Measurements from ENCODE around the gene PHTF1. TPM values are rescaled to one million over a fixed set of nuclear protein-coding genes. Genes with fewer than 3 reads are reported as not detected.

PHTF1 gene
- total RNA-seq, 2 donors from 2014 or later, result 11.7 to 13.4 TPM

DNA sequence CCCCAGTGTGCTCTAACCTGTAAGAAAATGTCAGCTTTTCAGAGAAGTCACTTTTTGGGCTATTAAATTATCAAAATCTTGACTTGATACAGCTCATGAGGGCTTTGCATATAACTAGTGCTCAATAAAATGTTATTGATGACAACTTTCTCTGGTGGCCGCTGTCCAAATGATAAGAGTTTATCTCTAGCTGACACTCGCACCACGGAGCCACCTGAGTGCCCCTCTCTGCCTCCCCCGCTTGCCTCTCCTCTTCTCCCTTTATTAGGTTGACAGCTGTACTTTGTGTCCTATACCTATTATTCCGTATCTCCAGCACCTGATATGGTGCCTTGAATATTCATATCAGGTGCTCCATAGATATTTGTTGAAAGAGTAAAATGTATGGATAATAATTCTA is 82.8 kb downstream of the PHTF1 start:
- intact Hi-C loops (cut with DNase I), result loop anchor here (2.0 to 10.0 kb wide), 3 partner anchors 292 to 959 kb away; partner anchors contain the start of genes LRIG2 and PPM1J
- H3K4me3 ChIP-seq, result no peak overlapping the region
- TF ChIP-seq POLR2AphosphoS5 (IDR thresholded peaks at IDR 0.05), result no peak
- TF ChIP-seq, protein P1, sequence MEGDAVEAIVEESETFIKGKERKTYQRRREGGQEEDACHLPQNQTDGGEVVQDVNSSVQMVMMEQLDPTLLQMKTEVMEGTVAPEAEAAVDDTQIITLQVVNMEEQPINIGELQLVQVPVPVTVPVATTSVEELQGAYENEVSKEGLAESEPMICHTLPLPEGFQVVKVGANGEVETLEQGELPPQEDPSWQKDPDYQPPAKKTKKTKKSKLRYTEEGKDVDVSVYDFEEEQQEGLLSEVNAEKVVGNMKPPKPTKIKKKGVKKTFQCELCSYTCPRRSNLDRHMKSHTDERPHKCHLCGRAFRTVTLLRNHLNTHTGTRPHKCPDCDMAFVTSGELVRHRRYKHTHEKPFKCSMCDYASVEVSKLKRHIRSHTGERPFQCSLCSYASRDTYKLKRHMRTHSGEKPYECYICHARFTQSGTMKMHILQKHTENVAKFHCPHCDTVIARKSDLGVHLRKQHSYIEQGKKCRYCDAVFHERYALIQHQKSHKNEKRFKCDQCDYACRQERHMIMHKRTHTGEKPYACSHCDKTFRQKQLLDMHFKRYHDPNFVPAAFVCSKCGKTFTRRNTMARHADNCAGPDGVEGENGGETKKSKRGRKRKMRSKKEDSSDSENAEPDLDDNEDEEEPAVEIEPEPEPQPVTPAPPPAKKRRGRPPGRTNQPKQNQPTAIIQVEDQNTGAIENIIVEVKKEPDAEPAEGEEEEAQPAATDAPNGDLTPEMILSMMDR (IDR thresholded peaks at IDR 0.05), result no peak
- TF ChIP-seq POLR2A (IDR thresholded peaks at IDR 0.05), result no peak
- no peaks in the 10 kb centered on the region for H3K4me1 ChIP-seq (replicated peaks)
- H3K9me3 ChIP-seq, result no peaks in the 10 kb centered on the region
- H3K27me3 ChIP-seq (replicated peaks; ENCODE audit: insufficient read depth), result no peaks in the 10 kb centered on the region
- DNase-seq (ENCODE audit: low spot score), result no peak
- WGBS, result 84% methylated on average over 5 of the region's 5 CpGs
- no peak overlapping the region for H3K27ac ChIP-seq
- H3K36me3 ChIP-seq, result peaks cover 0 to 4% of the 10 kb centered on the region in 2 donors

- DNase-seq (ENCODE audit: low spot score), result no peak
- intact Hi-C loops (cut with DNase I), result loop anchor here (5.0 to 10.0 kb wide), 2 partner anchors 291 to 958 kb away; partner anchors contain the start of gene PPM1J
- H3K4me3 ChIP-seq, result no peak overlapping the region
- no peaks in the 10 kb centered on the region for H3K9me3 ChIP-seq
- no peak for TF ChIP-seq POLR2A (IDR thresholded peaks at IDR 0.05)
- no peak for TF ChIP-seq POLR2AphosphoS5 (IDR thresholded peaks at IDR 0.05)
- TF ChIP-seq, protein P1 (IDR thresholded peaks at IDR 0.05), result no peak
- no peaks in the 10 kb centered on the region for H3K27me3 ChIP-seq (replicated peaks; ENCODE audit: insufficient read depth)
- no peak overlapping the region for H3K27ac ChIP-seq
- no peaks in the 10 kb centered on the region for H3K4me1 ChIP-seq (replicated peaks)
- 88% methylated on average over 2 of the region's 2 CpGs for WGBS
- peaks cover 0 to 4% of the 10 kb centered on the region in 2 donors for H3K36me3 ChIP-seq
These were observed 84.0 kb downstream of the PHTF1 start for GRCh38 chr1:113675302-113675701.

DNA sequence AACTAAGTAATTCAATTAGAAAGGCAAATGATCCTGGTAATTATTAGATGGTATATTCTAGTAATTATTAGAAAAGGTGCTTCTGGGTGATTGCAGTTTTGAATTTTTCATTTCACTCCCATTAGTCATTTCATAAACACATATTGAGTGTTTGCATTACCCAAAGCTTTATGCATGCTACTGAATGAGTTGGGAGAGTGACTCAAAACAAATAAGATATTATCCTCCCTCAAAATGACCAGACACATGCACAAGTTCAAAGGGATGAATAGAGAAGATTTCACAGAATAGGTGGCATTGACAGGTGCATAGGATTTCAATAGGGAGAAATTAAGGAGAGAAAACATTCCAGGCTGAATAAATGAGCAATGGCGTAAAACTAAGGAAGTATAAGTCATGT is 84.7 kb downstream of the PHTF1 start:
- 89% methylated on average over 1 of the region's 1 CpG for WGBS
- H3K27ac ChIP-seq, result no peak overlapping the region
- no peak for DNase-seq (ENCODE audit: low spot score)
- intact Hi-C loops (cut with DNase I), result loop anchor here (10.0 kb wide), 1 partner anchor 290 kb away; no protein-coding TSS in a partner anchor
- TF ChIP-seq, protein P1 (IDR thresholded peaks at IDR 0.05), result no peak
- TF ChIP-seq POLR2AphosphoS5 (IDR thresholded peaks at IDR 0.05) (no peak), POLR2A (IDR thresholded peaks at IDR 0.05) (no peak)
- no peak overlapping the region for H3K4me3 ChIP-seq
- H3K9me3 ChIP-seq, result no peaks in the 10 kb centered on the region
- H3K36me3 ChIP-seq, result peaks cover 0 to 4% of the 10 kb centered on the region in 2 donors
- H3K4me1 ChIP-seq (replicated peaks), result no peaks in the 10 kb centered on the region
- H3K27me3 ChIP-seq (replicated peaks; ENCODE audit: insufficient read depth), result no peaks in the 10 kb centered on the region

GRCh38 chr1:113672491-113672890 is 86.8 kb downstream of the PHTF1 start:
- Histone ChIP-seq H3K27me3 (replicated peaks; ENCODE audit: insufficient read depth) (no peaks in the 10 kb centered on the region), H3K4me3 (no peak overlapping the region), H3K4me1 (replicated peaks) (no peaks in the 10 kb centered on the region), H3K9me3 (no peaks in the 10 kb centered on the region), H3K36me3 (peaks cover 0 to 4% of the 10 kb centered on the region in 2 donors), H3K27ac (no peak overlapping the region)
- WGBS, result 87% methylated on average over 4 of the region's 4 CpGs
- intact Hi-C loops (cut with DNase I), result loop anchor here (10.0 kb wide), 1 partner anchor 288 kb away; no protein-coding TSS in a partner anchor
- TF ChIP-seq POLR2AphosphoS5 (IDR thresholded peaks at IDR 0.05) (no peak), POLR2A (IDR thresholded peaks at IDR 0.05) (no peak)
- TF ChIP-seq, protein P1 (IDR thresholded peaks at IDR 0.05), result no peak
- no peak for DNase-seq (ENCODE audit: low spot score)

DNA sequence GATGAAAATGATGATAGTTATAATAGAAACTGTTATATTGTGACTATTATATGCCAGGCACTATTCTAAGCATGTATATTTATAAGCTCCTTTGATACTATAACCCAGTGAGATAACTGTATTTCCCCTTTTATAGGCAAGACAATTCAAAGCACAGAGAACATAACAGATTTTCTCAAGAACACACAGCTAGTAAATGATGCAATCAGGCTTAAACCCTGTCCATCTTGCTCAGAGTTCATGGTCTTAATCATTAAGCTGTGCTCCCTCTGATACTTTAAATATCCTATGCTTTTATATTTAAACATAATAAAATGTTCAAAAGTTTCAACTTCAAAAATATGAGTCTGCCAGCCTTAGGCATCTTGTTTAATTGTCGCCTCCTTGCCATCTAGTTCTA is 88.6 kb downstream of the PHTF1 start:
- Histone ChIP-seq H3K36me3 (peaks cover 0 to 4% of the 10 kb centered on the region in 2 donors), H3K4me1 (replicated peaks) (no peaks in the 10 kb centered on the region), H3K27ac (no peak overlapping the region), H3K9me3 (no peaks in the 10 kb centered on the region), H3K4me3 (no peak overlapping the region), H3K27me3 (replicated peaks; ENCODE audit: insufficient read depth) (no peaks in the 10 kb centered on the region)
- WGBS, result 100% methylated on average over 1 of the region's 1 CpG
- TF ChIP-seq POLR2AphosphoS5 (IDR thresholded peaks at IDR 0.05), result no peak
- TF ChIP-seq, protein P1 (IDR thresholded peaks at IDR 0.05), result no peak
- TF ChIP-seq POLR2A (IDR thresholded peaks at IDR 0.05), result no peak
- intact Hi-C loops (cut with DNase I), result loop anchor here (10.0 kb wide), 1 partner anchor 286 kb away; no protein-coding TSS in a partner anchor
- DNase-seq (ENCODE audit: low spot score), result no peak

Data from prostate gland (tissue), 2 donors.